Right atrium auricular region (tissue), 2 donors: Measurements from ENCODE around the gene NTMT2. TPM values are rescaled to one million over a fixed set of nuclear protein-coding genes. Genes with fewer than 3 reads are reported as not detected.

Source experiments
- DNase-seq: peaks from one replicate; pipeline ENCODE4 v3.0.0-alpha.2; 2019; ENCODE audit warnings: low spot score
- H3K27ac ChIP-seq, 2 donors: fragments of 200-600 bp; sonication (generic); 1 replicate in 1 of 2; 2 replicates in 1 of 2; pipeline ENCODE4 v1.5.1; 2016 to 2019
- H3K27me3 ChIP-seq, 2 donors: fragments of 200-600 bp; sonication (generic); one replicate each; pipeline versions ENCODE4 v1.5.1 to v1.6.0; 2017 to 2019
- H3K36me3 ChIP-seq: fragments of 200-600 bp; sonication (generic); one replicate; pipeline ENCODE4 v1.5.1; 2016
- H3K4me1 ChIP-seq, 2 donors: fragments of 200-600 bp; sonication (generic); one replicate each; pipeline versions ENCODE4 v1.5.1 to v1.6.0; 2017 to 2019
- H3K4me3 ChIP-seq, 2 donors: fragments of 200-600 bp; sonication (generic); 1 replicate in 1 of 2; 2 replicates in 1 of 2; pipeline ENCODE4 v1.5.1; 2017 to 2019; ENCODE audit warnings: mild to moderate bottlenecking in 1 of 2, moderate library complexity in 1 of 2
- H3K9me3 ChIP-seq, 2 donors: fragments of 200-600 bp; sonication (generic); one replicate each; pipeline ENCODE4 v1.5.1; 2019
- total RNA-seq, 2 donors: library from RNA; depleted of rRNA; stranded (reverse); fragments of >200 nt; gene quantifications; one replicate each; pipeline ENCODE4 v1.1.0, GENCODE V29; 2016
- TF ChIP-seq, protein P1 (sequence below), 2 donors: fragments of 200-600 bp; sonication (generic); IDR thresholded peaks; one replicate each; pipeline ENCODE4 v1.5.1; 2019; ENCODE audit warnings: antibody characterized with exemption in 2 of 2

NTMT2 gene
- total RNA-seq, 2 donors from 2014 or later = 1.9 TPM; not detected in 1

DNA sequence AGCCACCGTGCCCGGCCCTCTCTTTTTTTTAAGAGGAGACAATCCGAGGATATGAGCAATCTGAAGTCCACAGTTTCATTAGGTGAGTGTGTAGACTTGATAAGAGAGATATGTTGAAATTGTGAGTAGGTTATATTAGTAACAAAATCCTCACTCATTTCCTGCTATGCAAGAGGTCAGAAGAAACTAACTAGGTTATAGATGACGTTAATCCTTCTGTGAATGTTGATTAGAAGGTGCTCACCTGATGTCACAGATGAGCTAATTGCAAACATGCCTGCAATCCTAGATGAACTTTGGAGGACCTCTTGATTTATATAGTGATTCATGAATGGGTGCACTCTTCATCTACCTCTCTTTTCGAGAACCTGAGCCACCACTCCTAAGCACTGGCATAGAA lies 29.3 kb downstream of the NTMT2 start:
- H3K4me3 ChIP-seq = no peak overlapping the region
- H3K9me3 ChIP-seq = peaks cover 0 to 10% of the 10 kb centered on the region in 2 donors
- TF ChIP-seq, protein P1, sequence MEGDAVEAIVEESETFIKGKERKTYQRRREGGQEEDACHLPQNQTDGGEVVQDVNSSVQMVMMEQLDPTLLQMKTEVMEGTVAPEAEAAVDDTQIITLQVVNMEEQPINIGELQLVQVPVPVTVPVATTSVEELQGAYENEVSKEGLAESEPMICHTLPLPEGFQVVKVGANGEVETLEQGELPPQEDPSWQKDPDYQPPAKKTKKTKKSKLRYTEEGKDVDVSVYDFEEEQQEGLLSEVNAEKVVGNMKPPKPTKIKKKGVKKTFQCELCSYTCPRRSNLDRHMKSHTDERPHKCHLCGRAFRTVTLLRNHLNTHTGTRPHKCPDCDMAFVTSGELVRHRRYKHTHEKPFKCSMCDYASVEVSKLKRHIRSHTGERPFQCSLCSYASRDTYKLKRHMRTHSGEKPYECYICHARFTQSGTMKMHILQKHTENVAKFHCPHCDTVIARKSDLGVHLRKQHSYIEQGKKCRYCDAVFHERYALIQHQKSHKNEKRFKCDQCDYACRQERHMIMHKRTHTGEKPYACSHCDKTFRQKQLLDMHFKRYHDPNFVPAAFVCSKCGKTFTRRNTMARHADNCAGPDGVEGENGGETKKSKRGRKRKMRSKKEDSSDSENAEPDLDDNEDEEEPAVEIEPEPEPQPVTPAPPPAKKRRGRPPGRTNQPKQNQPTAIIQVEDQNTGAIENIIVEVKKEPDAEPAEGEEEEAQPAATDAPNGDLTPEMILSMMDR (IDR thresholded peaks at IDR 0.05) = no peak
- no peaks in the 10 kb centered on the region for H3K36me3 ChIP-seq
- no peaks in the 10 kb centered on the region for H3K4me1 ChIP-seq
- DNase-seq = no peak
- H3K27me3 ChIP-seq = no peaks in the 10 kb centered on the region
- H3K27ac ChIP-seq = no peak overlapping the region

DNA sequence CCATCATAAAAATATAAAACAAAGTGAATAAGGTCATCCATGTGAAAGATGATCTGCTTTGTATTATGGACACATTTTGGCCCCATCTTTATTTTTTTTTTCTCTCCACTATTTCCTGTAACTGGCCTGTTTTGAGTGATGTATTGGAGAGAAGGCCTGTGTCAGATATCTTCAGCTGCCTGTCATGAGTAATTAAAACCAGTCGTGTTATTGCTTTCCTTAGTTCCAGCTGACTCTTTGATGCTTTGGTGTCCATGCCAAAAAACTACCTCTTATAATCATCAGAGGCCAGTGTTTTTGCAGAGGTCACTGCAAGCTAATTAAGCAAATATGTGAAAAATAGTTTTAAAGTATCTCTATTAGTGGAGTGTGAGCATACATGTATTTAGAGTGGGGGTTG lies 29.7 kb downstream of the NTMT2 start:
- H3K4me3 ChIP-seq = no peak overlapping the region
- no peak overlapping the region for H3K27ac ChIP-seq

DNA sequence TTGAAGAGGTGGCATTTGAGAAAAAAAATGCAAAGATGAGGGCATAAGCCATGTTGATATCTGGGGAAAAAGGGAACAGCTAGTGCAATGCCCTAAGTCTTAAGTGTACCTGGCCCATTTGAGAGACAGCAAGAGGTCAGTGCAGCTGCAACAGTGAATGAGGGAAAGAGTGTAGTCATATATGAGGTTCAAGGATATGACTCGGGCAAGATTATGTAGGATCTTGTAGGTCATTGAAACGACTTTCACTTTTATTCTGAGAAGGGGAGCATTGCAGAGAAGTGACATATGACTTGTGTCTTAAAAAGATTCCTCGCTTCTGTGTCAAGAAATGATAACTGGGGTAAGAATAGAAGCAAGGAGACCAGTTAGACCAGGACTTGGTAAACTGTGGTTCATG lies 31.0 kb downstream of the NTMT2 start:
- Histone ChIP-seq H3K9me3 (no peaks in the 10 kb centered on the region), H3K4me3 (no peak overlapping the region), H3K27ac (no peak overlapping the region), H3K36me3 (no peaks in the 10 kb centered on the region), H3K4me1 (no peaks in the 10 kb centered on the region), H3K27me3 (no peaks in the 10 kb centered on the region)
- TF ChIP-seq, protein P1 (IDR thresholded peaks at IDR 0.05) = no peak
- no peak for DNase-seq

More for the DNA sequence above, 29.7 kb downstream of the NTMT2 start:
- TF ChIP-seq, protein P1 (IDR thresholded peaks at IDR 0.05) = no peak
- Histone ChIP-seq H3K9me3 (peaks cover 0 to 7% of the 10 kb centered on the region in 2 donors), H3K27me3 (no peaks in the 10 kb centered on the region), H3K36me3 (no peaks in the 10 kb centered on the region), H3K4me1 (no peaks in the 10 kb centered on the region)
- no peak for DNase-seq

DNA sequence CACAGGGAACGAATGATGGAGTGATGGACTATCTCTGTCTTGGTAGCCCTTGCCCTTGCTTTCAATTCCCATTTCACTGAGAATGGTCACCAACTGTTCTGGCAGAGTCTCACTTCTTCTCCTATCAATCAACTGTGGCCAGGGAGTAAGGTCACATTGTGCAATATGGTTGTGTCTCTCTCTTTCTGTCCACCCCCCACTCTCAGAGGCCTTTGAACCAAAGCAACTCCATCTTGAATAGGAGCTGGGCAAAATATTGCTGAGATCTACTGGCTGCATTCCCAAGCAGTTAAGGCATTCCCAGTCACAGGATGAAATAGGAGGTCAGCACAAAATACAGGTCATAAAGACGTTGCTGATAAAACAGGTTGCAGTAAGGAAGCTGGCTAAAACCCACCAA lies 36.7 kb downstream of the NTMT2 start:
- Histone ChIP-seq H3K27me3 (no peaks in the 10 kb centered on the region), H3K27ac (no peak overlapping the region), H3K4me3 (no peak overlapping the region), H3K36me3 (no peaks in the 10 kb centered on the region), H3K4me1 (no peaks in the 10 kb centered on the region), H3K9me3 (no peaks in the 10 kb centered on the region)
- TF ChIP-seq, protein P1 (IDR thresholded peaks at IDR 0.05) = no peak
- no peak for DNase-seq

DNA sequence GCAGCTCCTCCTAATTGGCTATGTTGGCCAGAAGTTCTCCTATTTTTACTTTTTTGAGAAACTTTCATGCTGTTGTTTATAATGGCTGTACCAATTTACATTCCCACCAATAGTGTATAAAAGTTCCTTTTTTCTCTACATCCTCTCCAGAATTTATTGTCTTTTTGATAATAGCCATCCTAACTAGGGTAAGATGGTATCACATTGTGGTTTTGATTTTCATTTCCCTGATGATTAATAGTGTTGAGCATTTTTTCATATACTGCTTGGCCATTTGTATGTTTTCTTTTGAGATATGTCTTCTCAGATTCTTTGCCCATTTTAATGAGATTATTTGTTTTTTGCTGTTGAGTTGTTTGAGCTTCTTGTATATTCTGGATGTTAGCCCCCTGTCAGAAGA lies 46.8 kb downstream of the NTMT2 start:
- no peaks in the 10 kb centered on the region for H3K4me1 ChIP-seq
- TF ChIP-seq, protein P1 (IDR thresholded peaks at IDR 0.05) = no peak
- no peak overlapping the region for H3K27ac ChIP-seq
- peaks cover 0 to 20% of the 10 kb centered on the region in 2 donors for H3K9me3 ChIP-seq
- DNase-seq = no peak
- no peaks in the 10 kb centered on the region for H3K36me3 ChIP-seq
- no peak overlapping the region for H3K4me3 ChIP-seq
- H3K27me3 ChIP-seq = no peaks in the 10 kb centered on the region

DNA sequence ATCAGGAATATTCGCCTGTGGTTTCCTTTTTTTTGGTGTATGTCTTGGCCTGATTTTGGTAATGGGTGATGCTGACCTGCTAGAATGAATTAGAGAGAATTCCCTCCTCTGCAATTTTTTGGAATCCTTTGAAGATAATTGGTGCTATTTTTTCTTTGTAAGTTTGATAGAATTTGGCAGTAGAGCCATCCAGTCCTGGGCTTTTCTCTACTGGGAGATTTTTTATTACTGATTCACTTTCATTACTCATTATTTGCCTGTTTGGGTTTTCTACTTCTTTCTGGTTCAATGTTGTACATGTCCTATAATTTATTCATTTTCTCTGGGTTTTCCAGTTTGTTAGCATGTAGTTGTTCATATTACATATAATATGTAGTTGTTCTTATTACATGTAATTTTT lies 48.7 kb downstream of the NTMT2 start:
- TF ChIP-seq, protein P1 (IDR thresholded peaks at IDR 0.05) = no peak
- peaks cover 0 to 14% of the 10 kb centered on the region in 2 donors for H3K9me3 ChIP-seq
- H3K36me3 ChIP-seq = no peaks in the 10 kb centered on the region
- H3K4me1 ChIP-seq = no peaks in the 10 kb centered on the region
- H3K27ac ChIP-seq = no peak overlapping the region
- no peak overlapping the region for H3K4me3 ChIP-seq
- no peaks in the 10 kb centered on the region for H3K27me3 ChIP-seq
- no peak for DNase-seq
